Measurements from ENCODE around the gene APBB2.

DNA sequence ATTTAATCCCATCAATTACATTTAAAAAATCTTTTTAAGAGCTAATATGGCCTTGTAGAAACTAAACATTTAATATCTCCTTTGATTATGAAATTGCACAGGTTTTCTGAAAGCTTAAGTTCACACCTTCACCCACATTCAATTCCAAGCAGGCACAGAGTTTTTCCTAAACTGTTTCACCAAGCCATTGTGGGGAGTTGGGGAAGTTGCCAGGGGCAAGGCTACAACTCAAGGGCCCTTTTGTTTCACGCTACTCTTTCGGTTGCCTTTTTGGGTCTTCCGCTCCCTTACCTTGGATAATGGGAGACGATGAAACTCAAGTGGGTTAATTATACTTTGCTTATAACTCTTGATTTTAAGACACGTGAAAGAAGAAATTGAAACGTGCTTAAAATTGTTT is 33.3 kb downstream of the APBB2 start:
- TF ChIP-seq, protein P1, sequence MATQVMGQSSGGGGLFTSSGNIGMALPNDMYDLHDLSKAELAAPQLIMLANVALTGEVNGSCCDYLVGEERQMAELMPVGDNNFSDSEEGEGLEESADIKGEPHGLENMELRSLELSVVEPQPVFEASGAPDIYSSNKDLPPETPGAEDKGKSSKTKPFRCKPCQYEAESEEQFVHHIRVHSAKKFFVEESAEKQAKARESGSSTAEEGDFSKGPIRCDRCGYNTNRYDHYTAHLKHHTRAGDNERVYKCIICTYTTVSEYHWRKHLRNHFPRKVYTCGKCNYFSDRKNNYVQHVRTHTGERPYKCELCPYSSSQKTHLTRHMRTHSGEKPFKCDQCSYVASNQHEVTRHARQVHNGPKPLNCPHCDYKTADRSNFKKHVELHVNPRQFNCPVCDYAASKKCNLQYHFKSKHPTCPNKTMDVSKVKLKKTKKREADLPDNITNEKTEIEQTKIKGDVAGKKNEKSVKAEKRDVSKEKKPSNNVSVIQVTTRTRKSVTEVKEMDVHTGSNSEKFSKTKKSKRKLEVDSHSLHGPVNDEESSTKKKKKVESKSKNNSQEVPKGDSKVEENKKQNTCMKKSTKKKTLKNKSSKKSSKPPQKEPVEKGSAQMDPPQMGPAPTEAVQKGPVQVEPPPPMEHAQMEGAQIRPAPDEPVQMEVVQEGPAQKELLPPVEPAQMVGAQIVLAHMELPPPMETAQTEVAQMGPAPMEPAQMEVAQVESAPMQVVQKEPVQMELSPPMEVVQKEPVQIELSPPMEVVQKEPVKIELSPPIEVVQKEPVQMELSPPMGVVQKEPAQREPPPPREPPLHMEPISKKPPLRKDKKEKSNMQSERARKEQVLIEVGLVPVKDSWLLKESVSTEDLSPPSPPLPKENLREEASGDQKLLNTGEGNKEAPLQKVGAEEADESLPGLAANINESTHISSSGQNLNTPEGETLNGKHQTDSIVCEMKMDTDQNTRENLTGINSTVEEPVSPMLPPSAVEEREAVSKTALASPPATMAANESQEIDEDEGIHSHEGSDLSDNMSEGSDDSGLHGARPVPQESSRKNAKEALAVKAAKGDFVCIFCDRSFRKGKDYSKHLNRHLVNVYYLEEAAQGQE (IDR thresholded peaks at IDR 0.05), result no peak
- TF ChIP-seq RXRA (IDR thresholded peaks at IDR 0.05), result no peak
- TF ChIP-seq, protein P2, sequence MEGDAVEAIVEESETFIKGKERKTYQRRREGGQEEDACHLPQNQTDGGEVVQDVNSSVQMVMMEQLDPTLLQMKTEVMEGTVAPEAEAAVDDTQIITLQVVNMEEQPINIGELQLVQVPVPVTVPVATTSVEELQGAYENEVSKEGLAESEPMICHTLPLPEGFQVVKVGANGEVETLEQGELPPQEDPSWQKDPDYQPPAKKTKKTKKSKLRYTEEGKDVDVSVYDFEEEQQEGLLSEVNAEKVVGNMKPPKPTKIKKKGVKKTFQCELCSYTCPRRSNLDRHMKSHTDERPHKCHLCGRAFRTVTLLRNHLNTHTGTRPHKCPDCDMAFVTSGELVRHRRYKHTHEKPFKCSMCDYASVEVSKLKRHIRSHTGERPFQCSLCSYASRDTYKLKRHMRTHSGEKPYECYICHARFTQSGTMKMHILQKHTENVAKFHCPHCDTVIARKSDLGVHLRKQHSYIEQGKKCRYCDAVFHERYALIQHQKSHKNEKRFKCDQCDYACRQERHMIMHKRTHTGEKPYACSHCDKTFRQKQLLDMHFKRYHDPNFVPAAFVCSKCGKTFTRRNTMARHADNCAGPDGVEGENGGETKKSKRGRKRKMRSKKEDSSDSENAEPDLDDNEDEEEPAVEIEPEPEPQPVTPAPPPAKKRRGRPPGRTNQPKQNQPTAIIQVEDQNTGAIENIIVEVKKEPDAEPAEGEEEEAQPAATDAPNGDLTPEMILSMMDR (IDR thresholded peaks at IDR 0.05; ENCODE audit: low read depth, low read length, missing input control), result no peak
- no peak for TF ChIP-seq JUND (IDR thresholded peaks at IDR 0.05)
- TF ChIP-seq RAD21 (IDR thresholded peaks at IDR 0.05), result no peak
- TF ChIP-seq HNF4A (conservative IDR thresholded peaks at IDR 0.05), result no peak
- TF ChIP-seq FOXA1 (IDR thresholded peaks at IDR 0.05), result no peak
- TF ChIP-seq, protein P3, sequence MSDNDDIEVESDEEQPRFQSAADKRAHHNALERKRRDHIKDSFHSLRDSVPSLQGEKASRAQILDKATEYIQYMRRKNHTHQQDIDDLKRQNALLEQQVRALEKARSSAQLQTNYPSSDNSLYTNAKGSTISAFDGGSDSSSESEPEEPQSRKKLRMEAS (IDR thresholded peaks at IDR 0.05), result no peak
- TF ChIP-seq YY1 (IDR thresholded peaks at IDR 0.05), result no peak

All from liver (tissue), 3 donors.